T-helper 1 cell (primary cell): Measurements from ENCODE around the gene DEFB126.
A peak's percentile ranks its signal among the peaks of the same experiment; 100 is the strongest.
"Not testable (repeated sequence)": the region's sequence is repeated elsewhere in the genome, so short reads cannot be mapped to it uniquely, and the experiment has no call there.

Source experiments
- DNase-seq, 5 donors: peaks; one replicate each; pipeline ENCODE4 v3.0.0-alpha.2; 2012 to 2020
- total RNA-seq, 4 donors: gene quantifications; one replicate each; lab custom pipeline; 2026; lab: John Stamatoyannopoulos, UW

DEFB126 gene, protein sequence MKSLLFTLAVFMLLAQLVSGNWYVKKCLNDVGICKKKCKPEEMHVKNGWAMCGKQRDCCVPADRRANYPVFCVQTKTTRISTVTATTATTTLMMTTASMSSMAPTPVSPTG
- total RNA-seq, result 0 reads per million in 4 donors

GRCh38 chr20:142290-142689, at the start of gene DEFB126:
Gene DEFB126 (plus strand): TSS chr20:142590. CDS start chr20:142629, 39 bp downstream.
- no peak for DNase-seq

GRCh38 chr20:93641-94040, 48.7 kb upstream of the DEFB126 start:
- DNase-seq, result no peak

- DNase-seq, result no peak
These were observed 47.2 kb upstream of the DEFB126 start for GRCh38 chr20:95215-95614.

- DNase-seq, result not testable (repeated sequence)
These were observed 44.7 kb upstream of the DEFB126 start for GRCh38 chr20:97691-98090.

DNA sequence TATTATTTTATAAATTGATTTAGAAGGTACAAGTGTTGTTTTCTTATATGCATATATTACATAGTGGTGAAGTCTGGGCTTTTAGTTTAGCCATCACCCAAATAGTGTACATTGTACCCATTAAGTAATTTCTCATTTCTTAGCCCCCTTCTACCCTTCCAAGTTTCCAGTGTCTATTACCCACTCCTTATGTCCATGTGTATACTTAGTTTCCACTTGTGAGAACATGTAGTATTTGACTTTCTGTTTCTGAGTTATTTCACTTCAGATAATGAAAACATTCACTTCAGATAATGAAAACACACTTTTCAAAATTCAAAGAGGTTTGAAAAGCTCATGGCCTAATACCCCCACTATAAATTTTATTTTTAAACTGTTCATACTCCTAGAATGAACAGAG, 40.4 kb upstream of the DEFB126 start:
- no peak for DNase-seq

DNA sequence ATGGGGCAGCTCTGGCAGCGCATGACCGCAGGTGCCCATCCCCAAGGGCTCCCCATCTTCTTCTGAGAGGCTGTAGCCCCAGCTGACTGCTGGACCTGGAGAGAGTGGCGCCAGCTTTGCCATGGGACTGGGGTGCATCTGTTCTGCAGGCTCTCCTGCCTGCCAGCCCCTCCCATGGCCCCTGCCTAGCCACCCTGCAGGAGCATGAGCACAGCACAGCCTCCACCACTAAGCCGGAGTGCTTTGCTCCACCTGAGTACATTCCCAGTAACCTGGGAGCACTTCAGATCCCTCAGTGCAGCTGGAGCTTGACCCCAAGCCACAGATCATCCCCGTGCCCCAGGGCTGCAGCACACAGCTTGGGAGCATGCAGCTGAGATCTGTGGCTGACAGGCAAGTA, 38.9 kb upstream of the DEFB126 start:
- no peak for DNase-seq

- DNase-seq, result no peak
These were observed 30.0 kb upstream of the DEFB126 start for GRCh38 chr20:112396-112795.

DNA sequence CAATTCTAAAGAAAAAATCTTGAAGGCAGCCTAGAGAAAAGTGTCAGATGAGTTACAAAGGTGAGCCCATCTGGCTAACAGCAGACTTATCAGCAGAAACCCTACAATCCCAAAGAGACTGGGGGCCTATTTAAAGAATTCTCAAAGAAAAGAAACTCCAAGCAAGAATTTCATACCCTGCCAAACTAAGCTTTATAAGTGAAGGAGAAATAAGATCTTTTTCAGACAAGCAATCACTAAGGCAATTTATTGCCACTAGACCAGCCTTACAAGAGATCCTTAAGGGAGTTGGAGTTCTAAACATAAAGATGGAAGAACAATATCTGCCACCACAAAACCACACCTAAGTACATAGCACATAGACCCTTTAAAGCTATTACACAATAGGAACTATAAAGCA, 24.9 kb upstream of the DEFB126 start:
- DNase-seq, result no peak

- DNase-seq, result not testable (repeated sequence)
These were observed 12.5 kb upstream of the DEFB126 start for GRCh38 chr20:129786-130323.

DNA sequence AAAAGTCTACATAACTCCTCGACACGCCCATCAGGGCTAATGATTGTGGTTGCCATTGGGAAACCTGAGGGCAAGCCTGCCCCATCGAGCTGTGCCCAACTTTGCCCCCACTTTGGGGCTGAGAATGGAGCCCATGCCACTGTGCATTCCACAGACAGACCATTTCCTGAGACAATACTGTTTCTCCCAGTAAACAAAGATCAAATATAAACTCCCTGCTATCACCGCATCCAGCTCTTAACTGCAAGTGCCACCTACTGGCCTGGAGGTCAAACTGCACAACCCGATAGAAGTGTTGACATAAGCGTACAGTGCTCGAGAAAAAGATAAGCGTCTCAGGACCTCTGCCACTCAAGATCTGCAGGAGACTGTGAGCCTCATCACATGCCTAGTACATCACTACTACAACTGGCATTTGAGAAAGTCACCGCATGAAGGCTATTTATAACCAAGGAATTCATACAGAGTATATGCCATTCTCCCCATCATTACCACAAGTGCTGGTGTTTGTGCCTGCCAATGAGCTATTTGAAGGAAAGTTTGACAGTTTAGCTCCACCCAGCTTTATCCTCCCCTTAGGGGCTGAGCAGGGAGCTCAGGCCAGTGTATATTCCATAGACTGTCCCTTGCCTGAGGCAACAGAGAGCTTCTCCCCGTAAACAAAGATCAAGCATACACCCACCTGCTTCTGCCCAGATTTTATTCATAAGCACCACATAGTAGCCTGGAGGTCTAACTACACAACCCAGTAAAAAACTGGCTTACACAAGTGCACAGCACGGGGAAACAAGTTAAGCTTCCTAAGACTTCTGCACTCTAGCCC, 4.5 kb upstream of the DEFB126 start:
- DNase-seq, result peak in 1 of 5 donors; percentile 5

- DNase-seq, result no peak
These were observed 3.5 kb downstream of the DEFB126 start for GRCh38 chr20:145877-146276.

DNA sequence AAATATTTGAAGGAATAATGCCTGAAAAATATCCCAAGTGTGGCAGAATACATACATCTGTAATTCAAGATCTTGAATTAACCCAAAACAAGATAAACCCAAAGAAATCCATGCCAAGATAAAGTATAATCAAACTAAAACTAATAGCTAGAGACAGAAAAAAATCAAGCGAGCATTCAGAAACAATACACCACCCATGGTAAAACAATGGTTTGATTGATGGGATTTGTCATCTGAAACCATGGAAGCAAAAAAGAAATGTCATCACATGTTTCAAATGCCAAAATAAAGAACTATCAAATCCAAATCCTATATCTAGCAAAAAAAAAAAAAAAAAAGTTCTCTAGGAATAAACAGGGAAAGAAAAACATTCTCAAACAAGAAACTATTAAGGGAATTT, 9.7 kb downstream of the DEFB126 start:
- DNase-seq, result no peak

- no peak for DNase-seq
These were observed 14.8 kb downstream of the DEFB126 start, which contains the start of gene DEFB127 for GRCh38 chr20:157154-157553. Gene DEFB127 (plus strand): TSS chr20:157454. CDS start chr20:157545, 91 bp downstream.

GRCh38 chr20:164618-165017, 22.2 kb downstream of the DEFB126 start:
- DNase-seq, result no peak

GRCh38 chr20:168876-169275, 26.5 kb downstream of the DEFB126 start:
- no peak for DNase-seq

DNA sequence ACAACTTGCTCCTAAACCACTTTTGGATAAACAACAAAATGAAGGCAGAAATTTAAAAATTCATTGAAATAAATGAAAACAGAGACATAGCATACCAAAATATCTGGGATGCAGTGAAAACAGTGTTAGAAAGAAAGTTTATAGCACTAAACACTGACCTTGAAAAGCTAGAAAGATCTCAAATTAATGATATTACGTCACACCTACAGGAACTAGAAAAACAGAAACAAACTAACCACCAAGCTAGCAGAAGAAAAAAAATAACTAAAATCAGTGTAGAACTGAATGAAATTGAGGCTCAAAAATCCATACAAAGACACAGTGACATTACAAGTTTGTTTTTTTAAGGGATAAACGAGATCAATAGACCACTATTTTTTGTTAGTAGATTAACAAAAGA, 41.9 kb downstream of the DEFB126 start:
- DNase-seq, result no peak

DNA sequence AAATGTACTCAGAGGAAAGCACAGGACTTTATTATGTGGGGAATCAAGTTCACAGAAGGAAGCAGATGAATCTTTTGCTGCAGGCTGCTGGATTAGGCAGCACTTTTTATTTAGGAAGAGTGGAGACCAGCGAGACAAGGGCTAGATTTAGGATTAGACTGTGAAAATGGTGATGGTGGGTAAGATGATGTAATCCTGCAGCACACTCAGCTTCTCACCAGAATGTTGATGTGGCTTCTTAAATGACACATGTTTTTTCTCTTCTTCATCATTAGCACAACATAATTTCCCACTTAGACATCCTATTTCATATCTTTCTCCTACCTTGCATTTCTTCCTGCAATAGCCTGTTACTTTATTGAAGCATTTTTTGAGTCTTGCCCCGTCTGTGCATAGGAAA, 45.3 kb downstream of the DEFB126 start:
- DNase-seq, result no peak

DNA sequence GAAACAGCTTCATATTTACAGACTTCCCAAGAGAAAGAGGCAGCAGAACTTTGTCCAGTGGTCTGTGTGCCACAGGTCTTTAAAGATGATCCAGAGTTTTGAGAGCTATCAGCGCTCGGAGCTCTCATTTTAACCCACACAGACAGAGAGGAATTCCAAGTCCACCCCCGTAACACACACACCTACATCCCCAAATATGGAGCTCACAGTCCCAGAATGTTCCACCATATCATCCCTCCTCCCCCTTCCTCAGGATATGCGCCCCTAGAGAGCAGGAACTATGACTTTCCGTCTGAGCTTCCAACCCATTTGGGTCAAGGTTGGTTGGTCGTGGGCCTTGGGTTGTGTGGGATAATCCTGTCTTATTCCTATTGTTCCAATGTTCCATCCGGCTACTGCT, 47.2 kb downstream of the DEFB126 start, which contains the start of gene DEFB128:
TSS of gene DEFB128 (minus strand) at position 101 of the 400 bp plus-strand sequence. CDS start at position 13, 88 bp downstream.
- DNase-seq, result no peak
